K562 (cell line): ENCODE results near the gene PRR14. TPM values are rescaled to one million over a fixed set of nuclear protein-coding genes. Genes with fewer than 3 reads are reported as not detected.
A peak's percentile ranks its signal among the peaks of the same experiment; 100 is the strongest.

ENCODE experiments used
- CBX2 ChIP-seq: fragments of 200-600 bp; sonication (generic); IDR thresholded peaks from one replicate; pipeline ENCODE4 v1.6.1; 2012; ENCODE audit warnings: mild to moderate bottlenecking, low read length, inconsistent platforms; ENCODE audit not compliant: insufficient read depth, poor library complexity, severe bottlenecking
- CHCHD3 ChIP-seq: fragments of 250-450 bp; sonication (Bioruptor Pico); IDR thresholded peaks from 2 replicates; pipeline ENCODE4 v2.1.2; 2022; ENCODE audit warnings: mild to moderate bottlenecking
- ERF ChIP-seq: fragments of 450-650 bp; formaldehyde crosslinking; IDR thresholded peaks from 2 replicates; pipeline ENCODE4 v1.4.0; 2020; ENCODE audit warnings: mild to moderate bottlenecking, mixed read lengths
- ETS2 ChIP-seq: IDR thresholded peaks from 2 replicates; pipeline ENCODE4 v1.6.1; 2016; ENCODE audit warnings: borderline replicate concordance, missing genetic modification characterization, mild to moderate bottlenecking, moderate library complexity, missing compliant biosample characterization; ENCODE audit not compliant: poor library complexity, severe bottlenecking
- MEF2D ChIP-seq: conservative IDR thresholded peaks from 2 replicates; pipeline ENCODE4 v1.6.1; 2016; ENCODE audit warnings: low read depth, missing genetic modification characterization, missing compliant biosample characterization
- NFIC ChIP-seq: fragments of 450-650 bp; IDR thresholded peaks from 2 replicates; pipeline ENCODE4 v1.6.1; 2017; ENCODE audit warnings: mild to moderate bottlenecking, inconsistent platforms
- RBM17 ChIP-seq: fragments of 200-400 bp; formaldehyde crosslinking; IDR thresholded peaks from 2 replicates; pipeline ENCODE4 v1.6.1; 2017; ENCODE audit warnings: low read depth, mild to moderate bottlenecking, low read length, borderline replicate concordance
- SMARCB1 ChIP-seq: IDR thresholded peaks from 2 replicates; pipeline ENCODE4 v1.6.1; 2011; ENCODE audit warnings: improper control_type of control experiment, low read depth; ENCODE audit not compliant: insufficient read length
- SP1 ChIP-seq: sonication (generic); formaldehyde crosslinking; IDR thresholded peaks from 2 replicates; pipeline ENCODE4 v1.8.1; 2022; ENCODE audit warnings: mild to moderate bottlenecking, missing genetic modification reagents
- STAT5A ChIP-seq: IDR thresholded peaks from 2 replicates; pipeline ENCODE4 v1.6.1; 2012; ENCODE audit warnings: low read length, inconsistent platforms, borderline replicate concordance
- TCF3 ChIP-seq: sonication (generic); formaldehyde crosslinking; IDR thresholded peaks from 2 replicates; pipeline ENCODE4 v1.4.0; 2020; ENCODE audit warnings: mild to moderate bottlenecking, missing genetic modification reagents
- ZBTB17 ChIP-seq: fragments of 450-650 bp; formaldehyde crosslinking; IDR thresholded peaks from 2 replicates; pipeline ENCODE4 v1.4.0; 2020; ENCODE audit warnings: mild to moderate bottlenecking
- ZBTB5 ChIP-seq: fragments of 450-650 bp; IDR thresholded peaks from 2 replicates; pipeline ENCODE4 v1.6.1; 2017; ENCODE audit warnings: antibody characterized with exemption
- ZNF644 ChIP-seq: fragments of 200-800 bp; sonication (Bioruptor generic); IDR thresholded peaks from 2 replicates; pipeline ENCODE4 v1.6.1; 2016; ENCODE audit warnings: low read depth, missing genetic modification characterization, missing compliant biosample characterization
- ZNF695 ChIP-seq: fragments of 450-650 bp; formaldehyde crosslinking; IDR thresholded peaks from 2 replicates; pipeline ENCODE4 v1.4.0; 2020; ENCODE audit warnings: mild to moderate bottlenecking, moderate library complexity
- polyA plus RNA-seq, 8 experiments: library from polyadenylated mRNA; depleted of rRNA in 4 of 8; stranded (reverse) in 5 of 8; unstranded in 3 of 8; fragments of >200 nt; fragmentation: Nextera tagmentation in 2 of 8; fragmentation: Illumina TruSeq in 1 of 8; extraction: Ambion mirVana in 2 of 8; extraction: Trizol in 1 of 8; gene quantifications; 2 replicates each; pipeline versions ENCODE4 v1.2.1 to v1.2.3, GENCODE V29; 2011 to 2014; ENCODE audit warnings: inconsistent platforms in 1 of 8, missing spikeins in 1 of 8
- total RNA-seq, 7 experiments: library from RNA; depleted of rRNA in 6 of 7; stranded (reverse); fragments of >200 nt in 6 of 7; fragmentation: Illumina TruSeq in 2 of 7; extraction: Trizol in 2 of 7; gene quantifications; 2 replicates each; pipeline versions ENCODE4 v1.2.1 to v1.2.3, GENCODE V29; 2011 to 2021; ENCODE audit warnings: low replicate concordance in 1 of 7
- TF ChIP-seq, protein P1 (sequence below): fragments of 250-450 bp; sonication (Bioruptor Pico); IDR thresholded peaks from 2 replicates; pipeline ENCODE4 v1.5.0; 2021
- TF ChIP-seq, protein P2 (sequence below): fragments of 150-350 bp; IDR thresholded peaks from 2 replicates; pipeline ENCODE4 v1.6.1; 2014; ENCODE audit warnings: low read depth, mild to moderate bottlenecking, low read length, borderline replicate concordance
- TF ChIP-seq, protein P3 (sequence below): sonication (generic); formaldehyde crosslinking; IDR thresholded peaks from 2 replicates; pipeline ENCODE4 v1.5.0; 2020; ENCODE audit warnings: missing genetic modification reagents
- TF ChIP-seq, protein P4 (sequence below): fragments of 200-800 bp; sonication (Bioruptor generic); IDR thresholded peaks from 2 replicates; pipeline ENCODE4 v1.6.1; 2017; ENCODE audit warnings: missing genetic modification characterization, missing compliant biosample characterization

Gene PRR14
- total and polyA plus RNA-seq, 9 of the 15 experiments (the other 6 are each of a cell fraction or from before 2014, with no cell fraction given), result 2.2 to 63.1 (median 11.5) TPM

- TF ChIP-seq ZBTB5 (peak; percentile 97), SMARCB1 (no peak), TCF3 (no peak), SP1 (CRISPR knock-in tag) (no peak), ZNF695 (CRISPR knock-in tag) (no peak), STAT5A (no peak), RBM17 (no peak), ERF (no peak; the same call in 1 of the 2 replicates), MEF2D (no peak), ZBTB17 (CRISPR knock-in tag) (peak; percentile 28; the same call in 1 of the 2 replicates), NFIC (peak; percentile 26; the same call in 1 of the 2 replicates), CBX2 (no peak), ETS2 (tag) (no peak), ZNF644 (tag) (no peak), CHCHD3 (CRISPR knock-in tag) (no peak)
- TF ChIP-seq, protein P1, sequence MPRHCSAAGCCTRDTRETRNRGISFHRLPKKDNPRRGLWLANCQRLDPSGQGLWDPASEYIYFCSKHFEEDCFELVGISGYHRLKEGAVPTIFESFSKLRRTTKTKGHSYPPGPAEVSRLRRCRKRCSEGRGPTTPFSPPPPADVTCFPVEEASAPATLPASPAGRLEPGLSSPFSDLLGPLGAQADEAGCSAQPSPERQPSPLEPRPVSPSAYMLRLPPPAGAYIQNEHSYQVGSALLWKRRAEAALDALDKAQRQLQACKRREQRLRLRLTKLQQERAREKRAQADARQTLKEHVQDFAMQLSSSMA, result no peak
- TF ChIP-seq, protein P2, sequence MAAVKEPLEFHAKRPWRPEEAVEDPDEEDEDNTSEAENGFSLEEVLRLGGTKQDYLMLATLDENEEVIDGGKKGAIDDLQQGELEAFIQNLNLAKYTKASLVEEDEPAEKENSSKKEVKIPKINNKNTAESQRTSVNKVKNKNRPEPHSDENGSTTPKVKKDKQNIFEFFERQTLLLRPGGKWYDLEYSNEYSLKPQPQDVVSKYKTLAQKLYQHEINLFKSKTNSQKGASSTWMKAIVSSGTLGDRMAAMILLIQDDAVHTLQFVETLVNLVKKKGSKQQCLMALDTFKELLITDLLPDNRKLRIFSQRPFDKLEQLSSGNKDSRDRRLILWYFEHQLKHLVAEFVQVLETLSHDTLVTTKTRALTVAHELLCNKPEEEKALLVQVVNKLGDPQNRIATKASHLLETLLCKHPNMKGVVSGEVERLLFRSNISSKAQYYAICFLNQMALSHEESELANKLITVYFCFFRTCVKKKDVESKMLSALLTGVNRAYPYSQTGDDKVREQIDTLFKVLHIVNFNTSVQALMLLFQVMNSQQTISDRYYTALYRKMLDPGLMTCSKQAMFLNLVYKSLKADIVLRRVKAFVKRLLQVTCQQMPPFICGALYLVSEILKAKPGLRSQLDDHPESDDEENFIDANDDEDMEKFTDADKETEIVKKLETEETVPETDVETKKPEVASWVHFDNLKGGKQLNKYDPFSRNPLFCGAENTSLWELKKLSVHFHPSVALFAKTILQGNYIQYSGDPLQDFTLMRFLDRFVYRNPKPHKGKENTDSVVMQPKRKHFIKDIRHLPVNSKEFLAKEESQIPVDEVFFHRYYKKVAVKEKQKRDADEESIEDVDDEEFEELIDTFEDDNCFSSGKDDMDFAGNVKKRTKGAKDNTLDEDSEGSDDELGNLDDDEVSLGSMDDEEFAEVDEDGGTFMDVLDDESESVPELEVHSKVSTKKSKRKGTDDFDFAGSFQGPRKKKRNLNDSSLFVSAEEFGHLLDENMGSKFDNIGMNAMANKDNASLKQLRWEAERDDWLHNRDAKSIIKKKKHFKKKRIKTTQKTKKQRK, result no peak
- TF ChIP-seq, protein P3, sequence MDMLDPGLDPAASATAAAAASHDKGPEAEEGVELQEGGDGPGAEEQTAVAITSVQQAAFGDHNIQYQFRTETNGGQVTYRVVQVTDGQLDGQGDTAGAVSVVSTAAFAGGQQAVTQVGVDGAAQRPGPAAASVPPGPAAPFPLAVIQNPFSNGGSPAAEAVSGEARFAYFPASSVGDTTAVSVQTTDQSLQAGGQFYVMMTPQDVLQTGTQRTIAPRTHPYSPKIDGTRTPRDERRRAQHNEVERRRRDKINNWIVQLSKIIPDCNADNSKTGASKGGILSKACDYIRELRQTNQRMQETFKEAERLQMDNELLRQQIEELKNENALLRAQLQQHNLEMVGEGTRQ (CRISPR knock-in tag), result no peak
- TF ChIP-seq, protein P4, sequence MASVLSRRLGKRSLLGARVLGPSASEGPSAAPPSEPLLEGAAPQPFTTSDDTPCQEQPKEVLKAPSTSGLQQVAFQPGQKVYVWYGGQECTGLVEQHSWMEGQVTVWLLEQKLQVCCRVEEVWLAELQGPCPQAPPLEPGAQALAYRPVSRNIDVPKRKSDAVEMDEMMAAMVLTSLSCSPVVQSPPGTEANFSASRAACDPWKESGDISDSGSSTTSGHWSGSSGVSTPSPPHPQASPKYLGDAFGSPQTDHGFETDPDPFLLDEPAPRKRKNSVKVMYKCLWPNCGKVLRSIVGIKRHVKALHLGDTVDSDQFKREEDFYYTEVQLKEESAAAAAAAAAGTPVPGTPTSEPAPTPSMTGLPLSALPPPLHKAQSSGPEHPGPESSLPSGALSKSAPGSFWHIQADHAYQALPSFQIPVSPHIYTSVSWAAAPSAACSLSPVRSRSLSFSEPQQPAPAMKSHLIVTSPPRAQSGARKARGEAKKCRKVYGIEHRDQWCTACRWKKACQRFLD (CRISPR knock-in tag), result peak; percentile 13
Observed at GRCh38 chr16:30651124-30652004, 604 bp downstream of the PRR14 start (continued).
